HUES6 (cell line): ENCODE measurements around the gene SLC17A7.
"Not testable (repeated sequence)": the region's sequence is repeated elsewhere in the genome, so short reads cannot be mapped to it uniquely, and the experiment has no call there.

Experiments
- H3K27ac ChIP-seq: 2 replicates; pipeline ENCODE4 v1.7.0; 2013; ENCODE audit warnings: low read depth, mild to moderate bottlenecking, low read length, inconsistent platforms
- H3K27me3 ChIP-seq: 2 replicates; pipeline ENCODE4 v1.6.1; 2013; ENCODE audit warnings: low read length; ENCODE audit not compliant: control insufficient read depth, insufficient read depth
- H3K36me3 ChIP-seq: 2 replicates; pipeline ENCODE4 v1.6.1; 2013; ENCODE audit warnings: low read length; ENCODE audit not compliant: control insufficient read depth, insufficient read depth
- H3K4me1 ChIP-seq: 2 replicates; pipeline ENCODE4 v1.6.1; 2013; ENCODE audit warnings: low read length; ENCODE audit not compliant: control insufficient read depth, insufficient read depth
- H3K4me3 ChIP-seq: 2 replicates; pipeline ENCODE4 v1.5.1; 2013; ENCODE audit warnings: low read depth, low read length
- H3K9ac ChIP-seq: one replicate; pipeline ENCODE4 v1.6.1; 2013; ENCODE audit warnings: mild to moderate bottlenecking, low read length
- H3K9me3 ChIP-seq: 2 replicates; pipeline ENCODE4 v1.6.1; 2013; ENCODE audit warnings: low read depth, low read length; ENCODE audit not compliant: control insufficient read depth, insufficient read depth

SLC17A7 gene

DNA sequence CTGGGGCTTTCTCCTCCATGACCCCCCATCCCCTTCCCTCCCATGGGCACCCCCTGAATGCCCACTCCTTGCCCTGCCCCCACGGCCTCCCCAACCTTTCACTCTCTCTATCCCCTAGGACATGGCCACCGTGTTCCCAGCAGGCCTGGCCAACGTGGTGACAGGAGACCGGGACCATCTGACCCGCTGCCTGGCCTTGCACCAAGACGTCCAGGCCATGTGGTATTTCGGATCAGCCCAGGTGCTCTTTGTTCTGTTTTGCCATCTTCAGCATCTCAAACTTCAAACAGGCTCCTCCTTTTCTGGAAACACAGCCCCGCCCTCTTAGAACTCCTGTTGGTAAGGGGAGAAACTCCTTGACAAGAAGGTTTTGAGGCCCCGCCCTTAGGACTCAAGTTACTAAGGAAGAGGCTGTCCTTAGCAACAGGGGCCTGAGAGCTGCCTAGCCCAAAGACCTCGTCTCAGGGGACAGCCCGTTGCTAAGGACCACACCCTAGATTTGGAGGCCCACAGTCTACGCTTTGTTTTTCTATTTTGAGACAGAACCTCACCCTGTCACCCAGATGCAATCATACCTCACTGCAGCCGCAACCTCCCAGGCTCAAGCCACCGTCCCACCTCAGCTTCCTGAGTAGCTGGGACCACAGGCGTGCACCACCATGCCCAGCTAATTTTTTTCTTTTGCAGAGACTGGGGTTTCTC lies 27.6 kb upstream of the SLC17A7 start:
- Histone ChIP-seq H3K36me3 (peaks cover 25% of the 10 kb centered on the region), H3K4me3 (no peak overlapping the region), H3K4me1 (peaks cover 6% of the 10 kb centered on the region), H3K27ac (no peak overlapping the region), H3K9me3 (no peaks in the 10 kb centered on the region), H3K9ac (no peak overlapping the region), H3K27me3 (no peaks in the 10 kb centered on the region)

- H3K9me3 ChIP-seq: no peaks in the 10 kb centered on the region
- H3K4me1 ChIP-seq: peaks cover 6% of the 10 kb centered on the region
- H3K27me3 ChIP-seq: no peaks in the 10 kb centered on the region
- H3K27ac ChIP-seq: no peak overlapping the region
- peaks cover 27% of the 10 kb centered on the region for H3K36me3 ChIP-seq
- no peak overlapping the region for H3K4me3 ChIP-seq
- no peak overlapping the region for H3K9ac ChIP-seq
These were observed 26.9 kb upstream of the SLC17A7 start for GRCh38 chr19:49468199-49468598.

GRCh38 chr19:49465371-49465770 lies 24.0 kb upstream of the SLC17A7 start:
- Histone ChIP-seq H3K27ac (no peak overlapping the region), H3K27me3 (no peaks in the 10 kb centered on the region), H3K4me1 (peaks cover 6% of the 10 kb centered on the region), H3K9ac (no peak overlapping the region), H3K9me3 (no peaks in the 10 kb centered on the region), H3K36me3 (peaks cover 27% of the 10 kb centered on the region), H3K4me3 (no peak overlapping the region)

- Histone ChIP-seq H3K4me3 (no peak overlapping the region), H3K36me3 (peaks cover 27% of the 10 kb centered on the region), H3K27ac (no peak overlapping the region), H3K27me3 (no peaks in the 10 kb centered on the region), H3K9me3 (no peaks in the 10 kb centered on the region), H3K9ac (no peak overlapping the region), H3K4me1 (peaks cover 4% of the 10 kb centered on the region)
These were observed 22.8 kb upstream of the SLC17A7 start for GRCh38 chr19:49463960-49464740.

DNA sequence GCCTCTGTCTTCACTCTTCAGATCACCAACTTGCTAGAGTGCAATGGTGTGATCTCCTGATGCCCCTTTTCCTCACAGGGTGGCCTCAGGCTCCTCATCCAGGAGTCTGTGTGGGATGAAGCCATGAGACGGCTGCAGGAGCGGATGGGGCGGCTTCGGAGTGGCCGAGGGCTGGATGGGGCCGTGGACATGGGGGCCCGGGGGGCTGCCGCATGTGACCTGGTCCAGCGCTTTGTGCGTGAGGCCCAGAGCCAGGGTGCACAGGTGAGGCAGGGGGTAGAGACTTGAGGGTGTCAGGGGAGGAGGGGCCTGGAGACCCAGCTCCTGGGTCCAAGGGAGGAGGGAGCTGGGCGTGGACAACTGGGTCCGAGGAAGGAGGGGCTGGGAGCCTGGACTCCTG lies 21.2 kb upstream of the SLC17A7 start:
- Histone ChIP-seq H3K4me3 (no peak overlapping the region), H3K27ac (no peak overlapping the region), H3K4me1 (no peaks in the 10 kb centered on the region), H3K9me3 (no peaks in the 10 kb centered on the region), H3K36me3 (peaks cover 27% of the 10 kb centered on the region), H3K9ac (no peak overlapping the region), H3K27me3 (no peaks in the 10 kb centered on the region)

DNA sequence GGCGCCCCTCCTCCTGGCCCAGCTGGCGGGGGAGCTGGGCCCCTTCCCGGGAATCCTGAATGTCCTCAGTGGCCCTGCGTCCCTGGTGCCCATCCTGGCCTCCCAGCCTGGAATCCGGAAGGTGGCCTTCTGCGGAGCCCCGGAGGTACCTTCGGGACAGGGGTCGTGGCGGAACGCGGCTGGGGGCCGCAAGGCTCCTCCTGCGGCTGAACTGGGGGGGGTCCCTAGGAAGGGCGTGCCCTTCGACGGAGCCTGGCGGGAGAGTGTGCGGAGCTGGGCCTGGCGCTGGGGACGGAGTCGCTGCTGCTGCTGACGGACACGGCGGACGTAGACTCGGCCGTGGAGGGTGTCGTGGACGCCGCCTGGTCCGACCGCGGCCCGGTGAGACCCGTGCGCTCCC lies 20.3 kb upstream of the SLC17A7 start:
- Histone ChIP-seq H3K4me3 (no peak overlapping the region), H3K9me3 (no peaks in the 10 kb centered on the region), H3K4me1 (no peaks in the 10 kb centered on the region), H3K27ac (no peak overlapping the region), H3K36me3 (peaks cover 27% of the 10 kb centered on the region), H3K9ac (no peak overlapping the region), H3K27me3 (no peaks in the 10 kb centered on the region)

DNA sequence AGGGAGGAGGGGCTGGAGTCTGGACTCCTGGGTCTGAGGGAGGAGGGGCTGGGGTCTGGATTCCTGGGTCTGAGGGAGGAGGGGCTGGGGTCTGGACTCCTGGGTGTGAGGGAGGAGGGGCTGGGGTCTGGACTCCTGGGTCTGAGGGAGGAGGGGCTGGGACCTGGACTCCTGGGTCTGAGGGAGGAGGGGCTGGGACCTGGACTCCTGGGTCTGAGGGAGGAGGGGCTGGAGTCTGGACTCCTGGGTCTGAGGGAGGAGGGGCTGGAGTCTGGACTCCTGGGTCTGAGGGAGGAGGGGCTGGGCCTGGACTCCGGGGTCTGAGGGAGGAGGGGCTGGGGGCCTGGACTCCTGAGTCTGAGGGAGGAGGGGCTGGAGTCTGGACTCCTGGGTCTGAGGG lies 19.8 kb upstream of the SLC17A7 start:
- not testable (repeated sequence) for H3K9me3 ChIP-seq, H3K4me3 ChIP-seq, H3K4me1 ChIP-seq, H3K27ac ChIP-seq, H3K27me3 ChIP-seq, H3K9ac ChIP-seq
- peaks cover 24% of the 10 kb centered on the region for H3K36me3 ChIP-seq

GRCh38 chr19:49459388-49459787 lies 18.1 kb upstream of the SLC17A7 start:
- no peaks in the 10 kb centered on the region for H3K4me1 ChIP-seq
- peaks cover 15% of the 10 kb centered on the region for H3K36me3 ChIP-seq
- no peak overlapping the region for H3K4me3 ChIP-seq
- no peak overlapping the region for H3K27ac ChIP-seq
- H3K27me3 ChIP-seq: no peaks in the 10 kb centered on the region
- H3K9ac ChIP-seq: no peak overlapping the region
- H3K9me3 ChIP-seq: no peaks in the 10 kb centered on the region

- Histone ChIP-seq H3K4me3 (no peak overlapping the region), H3K27me3 (no peaks in the 10 kb centered on the region), H3K36me3 (peaks cover 8% of the 10 kb centered on the region), H3K9me3 (no peaks in the 10 kb centered on the region), H3K27ac (no peak overlapping the region), H3K4me1 (0 out of 2 replicates have a peak, but pooled peaks cover 3% of the 10 kb centered on the region), H3K9ac (no peak overlapping the region)
These were observed 17.2 kb upstream of the SLC17A7 start for GRCh38 chr19:49458567-49458903.

DNA sequence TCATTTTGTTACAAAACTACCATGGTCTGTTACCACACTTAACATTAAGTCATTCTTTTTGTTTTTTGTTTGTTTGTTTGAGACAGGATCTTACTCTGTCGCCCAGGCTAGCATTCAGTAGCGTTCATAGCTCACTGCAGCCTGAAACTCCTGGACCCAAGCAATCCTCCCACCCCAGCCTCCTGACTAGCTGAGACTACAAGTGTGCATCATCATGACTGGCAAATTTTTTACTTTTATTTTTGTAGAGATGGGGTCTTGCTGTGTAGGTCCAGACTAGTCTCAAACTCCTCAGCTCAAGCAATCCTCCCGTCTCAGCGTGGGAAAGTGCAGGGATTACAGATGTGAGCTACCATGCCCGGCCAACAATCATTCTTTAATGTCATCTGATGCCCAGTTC lies 15.0 kb upstream of the SLC17A7 start:
- 0 out of 2 replicates have a peak, but pooled peaks cover 3% of the 10 kb centered on the region for H3K4me1 ChIP-seq

DNA sequence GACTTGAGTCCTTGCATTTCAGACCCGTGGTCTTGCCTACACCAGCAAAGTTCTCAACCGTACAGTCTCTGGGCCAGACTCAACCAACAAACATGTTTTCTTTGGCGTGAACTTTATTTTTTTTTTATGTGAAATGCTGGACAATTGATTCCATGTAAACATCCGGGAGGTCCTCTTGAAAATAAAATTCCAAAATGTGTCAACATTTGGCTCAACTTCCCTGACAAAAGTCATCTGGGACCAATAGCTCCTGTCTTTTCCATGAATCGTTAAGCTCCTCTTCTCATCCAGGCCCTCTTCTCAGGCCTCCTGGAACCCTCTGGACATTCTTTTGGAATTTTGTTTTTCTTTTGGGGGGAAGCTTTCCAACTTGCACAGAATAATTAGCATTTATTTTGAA lies 14.4 kb upstream of the SLC17A7 start:
- Histone ChIP-seq H3K36me3 (peaks cover 4% of the 10 kb centered on the region), H3K4me1 (0 out of 2 replicates have a peak, but pooled peaks cover 3% of the 10 kb centered on the region), H3K27me3 (no peaks in the 10 kb centered on the region), H3K9me3 (no peaks in the 10 kb centered on the region), H3K4me3 (no peak overlapping the region), H3K27ac (no peak overlapping the region), H3K9ac (no peak overlapping the region)

More for the DNA sequence above, 15.0 kb upstream of the SLC17A7 start:
- no peak overlapping the region for H3K4me3 ChIP-seq
- no peaks in the 10 kb centered on the region for H3K27me3 ChIP-seq
- H3K9me3 ChIP-seq: no peaks in the 10 kb centered on the region
- peaks cover 4% of the 10 kb centered on the region for H3K36me3 ChIP-seq
- H3K9ac ChIP-seq: no peak overlapping the region
- no peak overlapping the region for H3K27ac ChIP-seq
